ENCODE results near the gene ITPKB.
"Not testable (repeated sequence)": the region's sequence is repeated elsewhere in the genome, so short reads cannot be mapped to it uniquely, and the experiment has no call there.

The ITPKB gene

DNA sequence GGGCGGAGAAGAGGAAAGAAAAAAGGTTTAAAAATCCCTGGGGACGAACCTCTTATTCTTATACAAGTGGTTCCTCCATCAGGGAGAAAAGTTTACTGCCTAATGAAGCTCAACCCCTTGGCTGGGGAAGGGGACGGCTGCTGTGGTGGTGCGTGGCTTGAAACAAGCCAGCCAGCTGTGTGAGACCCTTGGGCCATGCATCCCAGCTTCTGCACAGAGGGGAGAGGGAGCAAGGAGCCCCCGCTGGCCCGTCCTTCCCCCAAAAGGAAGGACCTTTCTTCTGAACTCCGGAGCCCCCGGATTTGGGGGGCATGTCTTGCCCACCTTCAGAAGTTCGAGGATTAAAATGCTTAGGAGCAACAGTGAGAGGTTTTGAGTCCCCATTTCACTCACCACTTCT is 123.2 kb downstream of the ITPKB start:
- DNase-seq, result no peak

DNA sequence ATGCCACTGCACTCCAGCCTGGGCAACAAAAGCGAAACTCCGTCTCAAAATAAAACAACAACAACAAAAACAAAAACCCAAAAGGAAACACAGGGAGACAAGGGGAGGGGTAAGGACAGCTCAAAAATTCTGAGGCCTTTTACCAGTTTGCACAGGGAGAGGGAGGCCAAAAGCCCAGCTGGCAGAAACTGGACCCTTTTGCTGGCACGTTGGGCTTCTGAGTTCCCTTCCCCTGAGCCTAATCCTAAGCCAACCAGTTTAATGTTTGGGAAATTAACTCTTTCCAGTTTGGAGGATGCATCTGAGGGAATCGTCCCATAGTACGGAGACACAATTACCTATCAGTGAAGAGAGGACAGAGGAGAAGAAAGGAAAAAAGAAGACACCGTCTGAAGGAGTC is 127.1 kb downstream of the ITPKB start:
- DNase-seq, result not testable (repeated sequence)

DNA sequence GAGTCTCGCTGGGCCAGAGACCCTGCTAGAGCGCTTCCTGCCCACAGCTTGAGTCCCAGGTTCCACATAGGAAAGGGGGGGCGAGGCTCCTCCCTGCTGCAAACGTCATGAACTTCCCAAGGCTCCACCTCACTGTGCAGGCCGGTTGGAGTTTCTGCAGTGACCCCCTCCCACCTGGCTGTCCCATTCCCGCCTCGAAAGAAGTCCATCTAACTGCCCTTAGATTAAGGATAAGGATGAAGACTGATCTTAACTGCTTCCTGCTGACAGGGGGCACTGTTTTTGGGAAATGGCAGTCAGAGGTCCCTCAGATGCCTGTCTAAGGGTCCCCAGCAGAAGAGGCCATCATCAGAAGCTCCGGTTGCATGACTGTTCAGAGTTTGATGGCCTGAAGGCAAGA is 127.8 kb downstream of the ITPKB start:
- DNase-seq, result no peak

DNA sequence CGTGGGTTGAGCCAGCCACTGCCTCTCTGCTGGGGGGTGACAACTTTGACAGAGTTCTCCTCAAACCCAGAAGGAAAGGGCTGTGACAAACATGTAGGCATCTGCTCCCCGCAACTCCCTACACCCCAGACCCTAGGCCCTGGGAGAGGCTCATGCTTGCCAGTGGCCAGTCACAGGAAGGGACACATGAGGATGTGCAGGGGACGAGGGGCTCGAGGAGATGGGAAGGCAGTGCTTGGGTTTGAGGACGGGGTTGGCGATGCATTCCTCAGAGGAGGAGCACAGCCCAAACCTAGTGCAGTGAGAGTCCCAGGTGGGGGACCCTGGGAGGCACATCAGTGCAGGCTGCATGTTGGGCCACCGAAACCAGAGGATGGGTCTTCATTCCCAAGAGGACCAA is 128.4 kb downstream of the ITPKB start:
- no peak for DNase-seq

DNA sequence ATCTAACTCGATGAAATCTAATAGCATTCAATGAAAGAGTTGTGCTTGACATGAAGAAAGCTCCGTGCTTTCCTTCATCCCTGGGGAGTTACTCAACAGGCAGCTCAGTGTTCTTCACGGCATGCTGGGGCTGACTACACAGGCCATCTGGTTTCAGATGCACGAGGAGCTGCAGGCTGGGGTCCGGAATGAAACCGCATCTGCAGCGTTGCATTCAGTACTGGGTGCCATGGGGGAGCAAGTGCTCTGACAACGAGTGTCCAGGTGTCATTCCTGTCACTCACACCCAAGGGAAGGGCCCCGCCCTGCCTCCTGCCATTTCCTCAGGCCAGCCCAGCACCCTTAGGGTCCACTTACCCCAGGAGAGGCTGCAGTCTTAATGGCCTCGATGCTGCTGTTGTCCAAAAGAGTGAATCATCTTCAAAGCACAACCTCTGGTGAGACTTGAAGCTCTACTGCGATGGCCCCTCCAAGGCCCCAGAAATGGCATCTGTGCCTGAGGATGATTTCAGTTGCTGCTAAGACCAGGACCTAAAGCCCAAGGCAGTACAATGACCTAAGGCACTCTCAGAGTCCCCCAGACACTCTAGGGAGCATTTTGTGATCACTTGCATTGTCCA is 129.1 kb downstream of the ITPKB start:
- no peak for DNase-seq

DNA sequence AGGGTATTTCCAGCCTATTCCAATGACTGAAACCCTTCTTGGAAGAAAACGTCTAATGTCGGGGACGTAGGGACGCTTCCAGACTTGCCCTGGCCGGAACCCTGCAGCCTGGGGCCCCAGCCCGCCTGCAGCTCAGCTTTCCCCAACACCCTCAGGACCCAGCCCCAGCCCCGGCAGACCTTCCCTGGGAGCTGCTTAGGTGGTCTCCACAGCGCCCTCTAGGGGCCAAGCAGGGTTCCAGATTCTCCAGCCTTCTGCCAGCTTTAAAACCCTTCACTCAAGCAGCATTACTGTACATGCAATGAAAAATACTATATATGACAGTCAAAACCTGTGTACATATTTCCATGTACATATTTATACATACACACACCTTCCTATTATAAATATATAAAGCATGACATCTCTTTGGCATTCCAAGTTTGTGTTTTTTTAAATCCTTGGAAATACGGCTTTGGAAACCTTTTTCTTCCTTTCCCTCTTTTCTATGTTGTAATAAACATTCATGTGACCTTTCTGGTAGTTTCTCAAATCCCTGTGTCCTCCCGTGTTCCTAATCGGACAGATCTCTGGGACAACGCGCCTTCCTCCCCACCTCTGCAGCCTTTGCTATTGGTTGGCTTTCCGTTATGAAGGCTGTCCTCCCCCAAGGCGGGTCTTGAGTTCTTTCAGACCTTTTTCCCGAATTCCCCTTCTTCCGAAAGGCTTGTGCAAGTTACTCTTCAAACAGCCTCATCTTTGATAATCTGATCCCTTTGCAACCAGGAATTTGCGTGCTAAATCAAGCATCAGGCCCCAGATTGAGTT is 130.2 kb downstream of the ITPKB start:
- peak; percentile 26 to 76 for DNase-seq

DNA sequence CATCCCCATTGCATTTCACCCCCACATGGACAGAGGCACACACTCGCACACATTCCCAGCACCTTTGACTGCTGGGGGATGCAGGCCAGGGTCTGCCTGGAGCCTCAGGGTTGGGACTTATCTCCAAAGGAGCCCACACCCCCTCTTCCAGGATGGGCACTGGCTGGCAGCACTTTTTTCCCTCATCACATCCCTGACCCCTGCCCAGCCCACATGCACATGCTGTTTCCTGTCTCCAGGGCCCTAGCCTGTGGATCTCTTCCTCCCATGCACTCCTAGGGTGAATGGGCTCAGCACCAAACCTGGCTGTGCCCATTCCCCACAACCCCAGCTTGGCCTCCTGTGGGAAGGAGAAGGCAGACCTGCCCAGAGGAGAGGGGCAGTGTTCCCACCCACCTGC is 131.3 kb downstream of the ITPKB start:
- no peak for DNase-seq

DNA sequence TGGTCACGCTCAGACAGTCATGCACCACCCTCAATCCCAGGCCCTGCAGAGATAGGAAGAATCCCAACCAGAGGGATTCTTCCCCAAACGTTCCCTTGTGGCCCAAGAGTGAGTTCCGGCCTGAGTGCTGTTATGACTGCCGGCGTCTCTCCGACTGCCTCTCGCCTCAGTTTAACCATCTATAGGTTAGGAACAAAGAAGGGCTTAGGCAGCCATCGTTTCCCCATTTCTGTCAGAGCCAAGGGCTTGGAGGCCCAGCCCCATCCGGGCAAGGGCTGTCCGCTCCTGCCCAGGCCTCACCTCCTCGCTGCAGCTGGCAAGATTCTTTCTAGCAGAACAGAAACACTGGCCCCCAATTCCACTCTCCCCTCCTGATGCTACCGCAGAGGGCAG is 131.8 kb downstream of the ITPKB start:
- no peak for DNase-seq

DNA sequence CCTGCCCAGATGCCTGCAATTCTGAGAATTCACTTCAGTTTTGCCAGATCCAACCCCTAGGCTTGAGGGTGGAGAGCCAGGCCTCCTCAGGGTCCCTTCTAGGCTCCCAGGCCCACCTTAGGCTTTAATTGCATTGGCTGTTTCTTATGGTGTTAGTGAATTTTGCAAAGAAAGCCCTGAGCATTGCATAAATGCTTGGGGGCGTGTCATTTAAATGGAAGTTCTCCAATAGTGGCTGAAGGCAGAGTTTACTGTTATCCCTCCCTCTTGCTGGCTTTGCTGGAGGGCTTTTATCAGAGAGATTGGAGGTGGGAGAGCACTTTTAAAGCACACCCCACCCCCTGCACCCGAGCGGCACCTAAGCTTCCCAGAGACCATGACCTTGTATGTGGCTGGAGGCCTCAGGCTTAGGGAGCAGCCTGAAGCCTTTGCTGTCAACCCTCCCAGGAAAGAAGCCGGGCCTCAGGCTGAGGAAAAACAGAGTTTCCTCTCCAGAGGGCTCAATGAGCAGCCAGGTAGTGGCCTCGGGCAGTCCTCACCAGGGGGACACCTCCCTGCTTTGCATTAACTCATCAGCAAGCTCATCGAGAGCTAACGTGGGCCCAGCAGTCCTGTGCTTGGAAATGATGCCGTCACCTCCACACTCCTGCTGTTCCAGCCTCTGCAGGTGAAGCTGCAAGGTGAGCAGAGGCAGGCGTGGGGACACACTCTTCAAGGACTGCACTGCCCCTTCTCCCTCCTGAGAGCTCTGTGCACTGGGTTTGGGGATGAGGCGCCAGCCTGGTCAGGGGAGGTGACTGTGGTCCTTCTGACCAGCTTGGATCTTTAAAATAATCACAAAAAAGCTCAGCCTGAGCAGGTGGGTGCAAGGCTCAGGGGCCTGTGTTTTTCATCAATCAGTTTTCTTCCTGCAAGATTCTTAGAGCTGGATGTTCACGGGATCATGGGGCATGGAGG is 132.5 kb downstream of the ITPKB start:
- no peak for DNase-seq

DNA sequence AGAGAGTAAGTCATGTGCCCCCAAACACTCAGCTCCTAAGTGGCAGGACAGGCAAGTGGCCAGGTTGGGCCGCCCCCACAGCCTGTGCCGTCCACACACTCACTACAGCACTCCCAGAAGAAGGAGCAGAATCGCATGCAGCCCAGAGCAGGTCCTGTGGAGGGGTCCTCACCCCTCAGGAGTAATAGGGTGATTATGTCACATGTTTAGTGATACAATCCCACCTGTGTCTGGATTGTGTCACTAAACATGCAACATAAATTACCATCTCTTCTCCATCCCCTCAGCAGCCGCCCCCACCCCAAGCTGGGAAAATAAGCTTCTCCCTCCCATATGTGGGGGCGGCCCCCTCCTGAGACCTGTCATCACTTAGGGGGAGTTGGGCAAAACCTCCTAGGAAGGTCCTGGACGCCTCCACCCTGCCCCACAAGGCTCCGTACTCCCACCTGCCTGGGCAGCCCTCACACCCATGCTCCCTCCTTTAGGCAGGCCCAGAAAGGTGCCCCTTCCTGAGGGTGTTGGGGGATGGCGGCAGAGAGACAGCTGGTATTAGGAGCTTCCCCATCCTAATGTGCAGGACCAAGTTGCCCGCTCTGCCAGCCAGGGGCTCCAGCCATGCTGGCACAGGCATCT is 133.6 kb downstream of the ITPKB start:
- DNase-seq, result no peak

DNA sequence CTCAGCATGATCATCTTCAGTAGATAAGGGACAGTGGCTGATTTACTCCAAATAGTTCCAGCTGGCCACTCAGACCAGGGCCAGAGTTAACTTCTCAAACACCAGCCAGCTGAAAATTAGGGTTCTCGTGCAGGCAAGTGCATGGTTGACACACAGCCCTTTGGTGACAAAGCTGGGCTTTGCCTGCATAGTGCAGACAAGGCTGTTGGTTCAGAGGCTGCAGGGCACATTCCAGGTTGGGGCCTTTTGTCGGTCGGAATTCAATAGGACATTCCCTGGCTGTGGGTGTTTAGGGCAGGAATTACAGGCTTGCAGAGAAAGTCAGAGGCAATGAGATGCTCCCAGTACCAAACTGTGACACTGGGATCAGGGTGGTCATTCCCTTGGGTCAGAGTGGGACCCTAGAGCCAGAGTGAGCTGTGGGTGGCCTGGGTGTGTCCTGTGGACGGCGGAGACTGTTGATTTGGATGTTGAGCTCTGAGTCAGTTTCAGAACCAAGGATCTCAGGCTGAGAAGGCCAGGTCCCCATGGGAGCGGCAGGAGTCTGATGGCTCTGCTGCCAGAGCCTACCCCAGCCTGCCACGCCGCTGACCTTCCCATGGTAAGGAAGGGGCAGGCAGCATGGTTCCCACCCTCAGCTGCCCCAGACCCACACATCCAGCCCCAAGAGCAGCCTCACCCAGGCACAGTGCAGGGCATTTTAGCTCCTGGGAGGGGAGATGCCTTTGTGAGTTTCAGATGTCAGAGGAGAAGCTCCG is 134.3 kb downstream of the ITPKB start:
- no peak for DNase-seq

DNA sequence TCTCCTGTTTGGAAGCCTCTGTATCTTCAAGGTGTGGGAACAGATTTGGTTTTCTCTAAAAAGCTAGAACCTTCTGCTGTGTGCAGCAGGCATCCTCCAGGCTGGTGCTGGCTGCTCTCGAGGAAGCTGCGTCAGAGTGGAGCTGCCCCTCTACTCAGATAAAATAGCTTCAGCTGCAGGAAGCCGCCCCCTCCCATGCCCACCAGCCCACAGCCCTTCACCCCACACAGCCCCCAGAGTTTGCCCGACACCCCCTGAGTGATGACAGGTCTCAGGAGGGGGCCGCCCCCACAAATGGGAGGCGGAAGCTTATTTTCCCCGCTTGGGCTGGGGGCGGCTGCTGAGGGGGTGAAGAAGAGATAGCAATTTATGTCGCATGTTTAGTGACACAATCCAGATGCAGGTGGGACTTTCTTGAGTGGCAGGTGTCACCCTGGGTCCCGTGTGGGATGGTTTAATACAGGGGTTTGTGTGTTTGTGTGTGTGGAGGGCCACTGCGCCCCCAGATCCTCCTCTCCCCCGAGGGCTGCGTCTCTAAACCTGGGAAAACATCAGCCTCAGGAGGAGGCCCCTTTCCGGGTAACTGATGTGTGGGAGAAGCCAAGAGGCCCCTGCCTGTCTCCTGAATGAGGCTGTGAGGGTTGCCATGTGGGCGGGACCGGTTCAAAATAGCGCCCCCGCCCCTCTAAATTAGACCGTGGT is 135.1 kb downstream of the ITPKB start:
- no peak for DNase-seq

DNA sequence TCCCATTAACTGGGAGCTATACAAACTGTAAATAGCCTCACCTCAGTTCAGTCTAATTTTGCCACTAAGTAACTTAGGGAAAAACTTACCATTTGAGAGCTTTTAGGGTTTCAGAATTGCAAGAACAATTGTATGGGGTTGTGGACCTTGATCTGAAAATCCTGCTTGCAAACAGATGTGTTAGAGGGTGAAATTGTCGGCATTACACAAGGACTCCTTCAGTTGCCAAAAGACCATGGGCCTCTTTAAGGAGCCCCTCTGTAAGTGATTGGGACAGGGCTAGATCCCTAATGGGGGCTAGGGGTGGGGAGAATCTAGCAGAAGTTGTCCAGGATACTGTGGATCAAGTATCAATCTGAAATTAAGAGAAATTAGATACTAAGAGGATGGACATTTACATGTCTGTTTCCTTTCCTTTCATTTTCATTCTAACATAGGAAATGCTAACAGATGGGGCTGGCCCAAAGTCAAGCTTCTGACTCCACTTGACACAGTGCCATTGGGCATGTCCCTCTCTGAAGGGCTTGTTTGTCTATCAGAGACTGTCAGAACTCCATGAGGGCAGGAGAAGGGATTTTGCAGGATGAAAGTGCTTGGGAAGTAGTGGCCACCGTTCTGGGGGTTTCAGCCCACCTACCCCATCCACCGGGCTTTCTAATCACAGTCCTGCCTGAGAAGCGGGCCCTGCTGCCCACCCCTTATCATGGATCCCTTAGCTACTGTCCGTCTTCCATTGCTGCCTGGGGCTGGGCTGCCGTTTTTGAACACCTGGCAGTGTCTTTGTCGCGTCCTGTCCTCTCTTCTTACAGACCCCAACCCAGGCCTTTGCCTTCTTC is 135.8 kb downstream of the ITPKB start:
- DNase-seq, result no peak

DNA sequence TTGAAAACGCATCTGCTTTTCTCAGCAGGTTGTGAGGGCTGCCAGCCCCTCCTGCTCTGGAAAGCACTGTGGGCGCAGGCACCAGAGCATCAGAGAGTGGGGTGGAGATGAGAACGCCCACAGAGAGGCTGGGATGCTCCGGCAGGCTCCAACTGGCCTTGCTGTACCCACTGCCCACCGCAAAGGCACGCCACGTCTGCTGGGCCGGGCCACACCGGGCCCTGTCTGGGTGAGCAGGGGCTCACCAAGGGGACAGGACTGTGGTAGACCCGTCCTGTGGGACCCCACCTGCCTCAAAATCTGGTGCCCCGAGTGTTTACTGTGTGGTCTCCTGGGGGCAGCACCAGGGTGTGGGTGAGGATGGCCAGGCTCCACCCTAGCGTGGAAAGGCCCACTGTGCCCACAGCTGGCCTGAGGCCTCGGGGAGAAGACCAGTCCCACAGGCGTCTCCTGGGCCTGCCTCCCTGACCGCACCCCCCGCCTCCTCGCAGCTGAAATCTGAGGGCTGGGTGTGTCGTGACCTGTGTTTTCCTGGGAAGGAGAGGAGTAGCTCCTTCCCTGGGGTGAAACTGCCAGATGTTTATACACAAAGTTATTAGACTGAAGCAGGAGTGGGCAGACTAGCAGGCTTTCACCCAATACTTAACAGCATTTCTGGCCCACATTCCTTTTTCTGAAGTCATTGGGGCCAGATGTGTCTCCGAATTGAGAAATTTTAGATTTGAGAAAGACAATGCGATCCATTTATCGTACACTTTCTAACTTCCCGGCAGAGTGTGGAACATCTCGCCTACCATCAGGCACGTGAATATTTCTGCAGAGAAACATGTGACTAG is 136.7 kb downstream of the ITPKB start:
- DNase-seq, result no peak

DNA sequence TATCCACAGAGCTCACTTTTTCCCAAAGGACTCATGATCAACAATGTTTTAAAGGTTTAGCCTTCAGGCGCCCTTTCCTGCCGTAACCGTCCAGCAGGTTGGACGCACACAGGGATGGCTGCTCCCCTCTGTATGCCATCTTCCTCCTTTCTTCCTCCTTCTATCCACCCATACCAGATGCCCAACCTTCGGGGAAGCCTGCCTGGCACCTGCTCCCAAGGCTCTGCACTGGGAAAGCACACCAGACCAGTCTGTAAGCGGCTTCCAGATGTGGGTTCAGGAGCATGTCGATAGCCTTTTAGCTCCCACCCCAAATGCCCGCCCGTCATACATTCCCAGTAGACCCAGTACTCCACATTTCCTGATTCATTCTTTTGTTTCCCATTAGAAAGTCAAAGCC is 137.6 kb downstream of the ITPKB start:
- no peak for DNase-seq

DNA sequence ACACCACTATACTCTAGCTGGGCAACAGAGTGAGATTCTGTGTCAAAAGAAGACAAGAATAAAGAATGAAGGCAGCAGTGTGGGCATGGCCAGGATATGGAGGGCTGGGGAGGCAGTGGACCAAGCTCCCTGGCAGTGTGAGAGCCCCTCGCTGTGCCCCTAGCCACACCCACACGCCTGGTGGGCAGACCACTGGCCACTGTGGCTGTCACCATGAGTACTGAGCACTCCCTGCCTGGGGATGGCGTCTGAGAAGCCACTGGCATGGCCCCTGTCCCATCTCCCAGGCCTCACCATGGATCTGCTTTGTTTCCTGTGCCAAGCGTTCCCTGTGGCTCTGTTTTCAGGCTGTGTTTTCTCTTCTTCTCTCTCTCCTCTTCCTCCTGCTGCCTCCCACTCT is 138.8 kb downstream of the ITPKB start:
- DNase-seq, result no peak

DNA sequence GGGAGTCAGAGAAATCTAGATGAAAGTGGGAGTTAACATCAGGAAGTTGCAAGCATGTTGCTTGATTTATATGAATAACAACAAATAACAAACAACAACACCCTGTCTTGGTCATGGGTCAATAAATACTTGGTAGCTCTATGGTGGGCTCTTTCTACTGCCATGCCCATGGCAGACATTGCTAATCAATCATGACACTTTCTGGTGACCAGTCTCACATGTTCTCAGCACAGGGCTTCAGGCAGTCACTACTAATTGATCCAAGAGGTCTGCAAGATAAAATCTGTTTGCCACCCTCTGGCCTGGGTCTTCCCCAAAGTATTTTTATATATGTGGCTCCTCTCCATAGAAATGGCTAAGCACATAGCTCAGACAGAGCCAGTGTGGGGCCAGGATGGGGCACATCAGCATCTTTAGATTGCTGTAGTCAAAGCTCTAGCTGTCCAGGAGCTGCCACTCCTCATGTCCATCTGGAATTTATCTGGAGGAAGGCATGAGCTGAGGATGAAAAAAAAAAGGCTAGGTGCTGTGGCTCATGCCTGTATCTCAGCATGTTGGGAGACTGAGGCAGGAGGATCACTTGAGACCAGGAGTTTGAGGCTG is 139.3 kb downstream of the ITPKB start:
- DNase-seq, result no peak

DNA sequence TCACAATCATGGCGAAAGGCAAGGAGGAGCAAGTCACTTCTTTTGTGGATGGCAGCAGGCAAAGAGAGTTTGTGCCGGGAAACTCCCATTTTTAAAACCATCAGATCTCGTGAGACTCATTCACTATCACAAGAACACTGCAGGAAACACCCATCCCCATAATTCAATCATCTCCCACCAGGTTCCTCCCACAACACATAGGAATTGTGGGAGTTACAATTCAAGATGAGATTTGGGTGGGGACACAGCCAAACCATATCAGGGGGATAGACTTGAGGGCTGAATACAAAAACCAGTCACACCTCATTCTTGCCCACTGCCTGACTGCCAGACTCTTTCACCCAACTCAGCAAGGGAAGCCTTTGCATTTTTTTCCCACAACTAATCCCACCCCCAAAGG is 140.1 kb downstream of the ITPKB start:
- not testable (repeated sequence) for DNase-seq

DNA sequence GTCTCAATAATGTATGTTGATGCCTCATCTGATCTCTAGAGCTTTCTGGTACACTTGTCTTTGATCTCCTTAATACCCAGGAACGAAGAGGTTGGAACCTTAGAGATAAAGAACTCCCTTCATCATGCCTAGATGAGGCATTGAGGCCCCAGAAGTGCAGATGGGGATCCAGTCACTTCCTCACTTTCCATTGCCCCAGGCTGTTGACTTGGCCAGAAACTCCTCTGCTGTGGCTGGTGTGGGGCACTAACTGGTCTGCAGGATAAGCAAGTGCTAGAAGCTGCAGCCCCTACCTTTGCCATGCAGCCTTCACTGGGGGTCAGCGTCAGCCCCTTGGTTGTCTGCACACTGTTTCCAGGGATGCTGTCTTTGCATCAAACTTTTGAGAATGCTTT is 140.6 kb downstream of the ITPKB start:
- no peak for DNase-seq

Data from SHP77 (cell line).